DOHH2 (cell line): ENCODE data around the gene PCGF3.

Source experiments
- H3F3A ChIP-seq: fragments of 200-600 bp; sonication (generic), shearing (Covaris generic); 2 replicates; pipeline ENCODE4 v1.6.0; 2016; ENCODE audit warnings: antibody characterized with exemption, mild to moderate bottlenecking; ENCODE audit not compliant: control insufficient read depth, insufficient read depth
- H3K27ac ChIP-seq: fragments of 200-600 bp; sonication (generic); 2 replicates; pipeline ENCODE4 v1.5.1; 2014; ENCODE audit warnings: low read depth, mild to moderate bottlenecking, low read length, moderate library complexity
- H3K27me3 ChIP-seq: fragments of 200-600 bp; sonication (generic); 2 replicates; pipeline ENCODE4 v1.6.1; 2014; ENCODE audit warnings: mild to moderate bottlenecking, low read length, mixed read lengths; ENCODE audit not compliant: control insufficient read depth
- H3K36me3 ChIP-seq: fragments of 200-600 bp; sonication (generic); 2 replicates; pipeline ENCODE4 v1.6.1; 2014; ENCODE audit warnings: mild to moderate bottlenecking, low read length, moderate library complexity, mixed read lengths; ENCODE audit not compliant: control insufficient read depth
- H3K4me1 ChIP-seq: fragments of 200-600 bp; sonication (generic); 2 replicates; pipeline ENCODE4 v1.6.1; 2014; ENCODE audit warnings: mild to moderate bottlenecking, low read length, mixed read lengths; ENCODE audit not compliant: control insufficient read depth
- H3K4me2 ChIP-seq: fragments of 200-600 bp; sonication (generic); 2 replicates; pipeline ENCODE4 v1.6.0; 2014; ENCODE audit warnings: mild to moderate bottlenecking, low read length, moderate library complexity
- H3K4me3 ChIP-seq: fragments of 200-600 bp; sonication (generic); 2 replicates; pipeline ENCODE4 v1.5.1; 2014; ENCODE audit warnings: mild to moderate bottlenecking, low read length, mixed read lengths
- H3K79me2 ChIP-seq: fragments of 200-600 bp; sonication (generic); 2 replicates; pipeline ENCODE4 v1.6.1; 2014; ENCODE audit warnings: mild to moderate bottlenecking, low read length, mixed read lengths; ENCODE audit not compliant: control insufficient read depth
- H3K9me2 ChIP-seq: fragments of 200-600 bp; sonication (generic); replicated peaks from 2 replicates; pipeline ENCODE4 v1.6.1; 2014; ENCODE audit warnings: mild to moderate bottlenecking, low read length, mixed read lengths; ENCODE audit not compliant: control insufficient read depth
- H3K9me3 ChIP-seq: fragments of 200-600 bp; sonication (generic); 2 replicates; pipeline ENCODE4 v1.6.1; 2014; ENCODE audit warnings: antibody characterized with exemption, low read length, mixed read lengths; ENCODE audit not compliant: control insufficient read depth, insufficient read depth
- H4K20me1 ChIP-seq: fragments of 200-600 bp; sonication (generic); 2 replicates; pipeline ENCODE4 v1.6.0; 2014; ENCODE audit warnings: low read depth, mild to moderate bottlenecking, antibody characterized with exemption, low read length, moderate library complexity; ENCODE audit not compliant: control insufficient read depth, insufficient read depth
- EZH2phosphoT487 ChIP-seq: fragments of 200-600 bp; sonication (generic); IDR thresholded peaks from 2 replicates; pipeline ENCODE4 v1.6.1; 2017; ENCODE audit warnings: borderline replicate concordance, mild to moderate bottlenecking, antibody characterized with exemption, low read length, moderate library complexity, mixed read lengths
- TF ChIP-seq, protein P1 (sequence below): fragments of 200-600 bp; sonication (generic); IDR thresholded peaks from one replicate; pipeline ENCODE4 v1.5.1; 2014; ENCODE audit warnings: antibody characterized with exemption, mild to moderate bottlenecking, low read depth, low read length; ENCODE audit not compliant: poor library complexity, severe bottlenecking

The PCGF3 gene

DNA sequence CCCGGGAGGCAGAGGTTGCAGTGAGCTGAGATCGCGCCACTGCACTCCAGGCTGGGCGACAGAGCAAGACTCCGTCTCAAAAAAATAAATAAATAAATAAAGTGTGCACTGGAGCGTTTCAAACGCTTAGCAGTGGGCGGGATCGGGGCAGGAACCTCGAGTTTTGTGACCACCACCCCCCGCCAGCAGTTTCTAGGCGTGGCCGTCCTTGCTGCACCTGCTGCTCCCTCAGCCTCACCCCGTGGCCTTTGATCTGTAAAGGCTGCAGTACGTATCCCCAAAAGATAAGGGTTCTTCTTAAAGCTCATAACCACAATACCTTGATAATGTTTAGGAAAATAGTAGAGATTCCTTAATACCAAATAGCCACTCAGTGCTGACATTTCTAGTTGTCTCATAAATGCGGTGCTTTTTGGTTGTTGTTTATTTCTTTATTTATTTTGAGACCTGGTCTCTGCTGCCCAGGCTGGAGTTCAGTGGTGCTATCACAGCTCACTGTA lies 33.2 kb downstream of the PCGF3 start:
- H3F3A ChIP-seq, result peaks cover 8% of the 10 kb centered on the region
- H3K27me3 ChIP-seq, result no peaks in the 10 kb centered on the region
- no peaks in the 10 kb centered on the region for H3K9me2 ChIP-seq
- H3K36me3 ChIP-seq, result peaks cover 41% of the 10 kb centered on the region
- H3K9me3 ChIP-seq, result no peaks in the 10 kb centered on the region
- H3K27ac ChIP-seq, result no peak overlapping the region
- no peaks in the 10 kb centered on the region for H3K4me1 ChIP-seq
- no peak overlapping the region for H3K4me3 ChIP-seq
- H3K79me2 ChIP-seq, result no peaks in the 10 kb centered on the region
- H3K4me2 ChIP-seq, result no peak overlapping the region
- H4K20me1 ChIP-seq, result no peaks in the 10 kb centered on the region
- no peak for TF ChIP-seq EZH2phosphoT487
- TF ChIP-seq, protein P1, sequence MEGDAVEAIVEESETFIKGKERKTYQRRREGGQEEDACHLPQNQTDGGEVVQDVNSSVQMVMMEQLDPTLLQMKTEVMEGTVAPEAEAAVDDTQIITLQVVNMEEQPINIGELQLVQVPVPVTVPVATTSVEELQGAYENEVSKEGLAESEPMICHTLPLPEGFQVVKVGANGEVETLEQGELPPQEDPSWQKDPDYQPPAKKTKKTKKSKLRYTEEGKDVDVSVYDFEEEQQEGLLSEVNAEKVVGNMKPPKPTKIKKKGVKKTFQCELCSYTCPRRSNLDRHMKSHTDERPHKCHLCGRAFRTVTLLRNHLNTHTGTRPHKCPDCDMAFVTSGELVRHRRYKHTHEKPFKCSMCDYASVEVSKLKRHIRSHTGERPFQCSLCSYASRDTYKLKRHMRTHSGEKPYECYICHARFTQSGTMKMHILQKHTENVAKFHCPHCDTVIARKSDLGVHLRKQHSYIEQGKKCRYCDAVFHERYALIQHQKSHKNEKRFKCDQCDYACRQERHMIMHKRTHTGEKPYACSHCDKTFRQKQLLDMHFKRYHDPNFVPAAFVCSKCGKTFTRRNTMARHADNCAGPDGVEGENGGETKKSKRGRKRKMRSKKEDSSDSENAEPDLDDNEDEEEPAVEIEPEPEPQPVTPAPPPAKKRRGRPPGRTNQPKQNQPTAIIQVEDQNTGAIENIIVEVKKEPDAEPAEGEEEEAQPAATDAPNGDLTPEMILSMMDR, result no peak

GRCh38 chr4:739569-739968 lies 33.9 kb downstream of the PCGF3 start:
- no peaks in the 10 kb centered on the region for H4K20me1 ChIP-seq
- no peaks in the 10 kb centered on the region for H3K9me2 ChIP-seq
- H3K4me1 ChIP-seq, result no peaks in the 10 kb centered on the region
- no peaks in the 10 kb centered on the region for H3K27me3 ChIP-seq
- no peak overlapping the region for H3K4me3 ChIP-seq
- no peak overlapping the region for H3K4me2 ChIP-seq
- no peak overlapping the region for H3K27ac ChIP-seq
- peaks cover 34% of the 10 kb centered on the region for H3K36me3 ChIP-seq
- H3K79me2 ChIP-seq, result no peaks in the 10 kb centered on the region
- H3K9me3 ChIP-seq, result no peaks in the 10 kb centered on the region
- no peak for TF ChIP-seq EZH2phosphoT487
- TF ChIP-seq, protein P1, result no peak
- peaks cover 11% of the 10 kb centered on the region for H3F3A ChIP-seq

GRCh38 chr4:740011-740410 lies 34.4 kb downstream of the PCGF3 start:
- Histone ChIP-seq H3F3A (peaks cover 11% of the 10 kb centered on the region), H3K4me1 (no peaks in the 10 kb centered on the region), H3K4me2 (no peak overlapping the region), H3K9me3 (no peaks in the 10 kb centered on the region), H3K36me3 (peaks cover 29% of the 10 kb centered on the region), H3K27me3 (no peaks in the 10 kb centered on the region), H3K9me2 (no peaks in the 10 kb centered on the region), H3K4me3 (no peak overlapping the region), H4K20me1 (no peaks in the 10 kb centered on the region), H3K79me2 (no peaks in the 10 kb centered on the region), H3K27ac (no peak overlapping the region)
- TF ChIP-seq, protein P1, result no peak
- no peak for TF ChIP-seq EZH2phosphoT487
